SK-N-SH (cell line): ENCODE results near the gene CORO1A. TPM values are rescaled to one million over a fixed set of nuclear protein-coding genes. Genes with fewer than 3 reads are reported as not detected.

ENCODE experiments used
- CTCF ChIA-PET: fragments of 300-600, 350-600 bp; formaldehyde crosslinking; extraction: SDS; loops from one replicate; lab custom pipeline; 2021; lab: Yijun Ruan, JAX
- POLR2A ChIA-PET: fragments of 350-600 bp; sonication (Branson Sonifier 250); formaldehyde crosslinking; extraction: SDS; loops from one replicate; lab custom pipeline; 2020; ENCODE audit warnings: antibody characterized with exemption, inconsistent platforms; lab: Yijun Ruan, JAX
- DNase-seq: peaks from one replicate; pipeline ENCODE4 v3.0.0; 2012
- H2AFZ ChIP-seq: fragments of 200-600 bp; sonication (generic); 2 replicates; pipeline ENCODE4 v1.8.1; 2016; ENCODE audit warnings: antibody characterized with exemption, mild to moderate bottlenecking, low read depth
- H3F3A ChIP-seq: fragments of 200-600 bp; sonication (generic); replicated peaks from 2 replicates; pipeline ENCODE3; 2016; ENCODE audit warnings: antibody characterized with exemption, mild to moderate bottlenecking; ENCODE audit not compliant: insufficient read depth
- H3K27ac ChIP-seq, 2 experiments: fragments of 200-500 bp in 1 of 2; fragments of 200-600 bp in 1 of 2; sonication (Bioruptor generic) in 1 of 2; sonication (generic), shearing (Covaris generic) in 1 of 2; 2 replicates each; pipeline versions ENCODE4 v1.5.1 to v1.6.1; 2014 to 2016; ENCODE audit warnings: low read depth in 2 of 2, inconsistent platforms in 1 of 2, low read length in 1 of 2, mild to moderate bottlenecking in 1 of 2, mixed read lengths in 1 of 2
- H3K27me3 ChIP-seq: fragments of 200-600 bp; sonication (generic), shearing (Covaris generic); 2 replicates; pipeline ENCODE4 v1.6.1; 2016; ENCODE audit warnings: mixed run types; ENCODE audit not compliant: insufficient read depth
- H3K36me3 ChIP-seq, 2 experiments: fragments of 200-500 bp in 1 of 2; fragments of 200-600 bp in 1 of 2; sonication (Bioruptor generic) in 1 of 2; sonication (generic) in 1 of 2; replicated peaks in 1 of 2; 2 replicates each; pipeline versions ENCODE3 to v1.5.1; 2014 to 2016; ENCODE audit warnings: low read length in 1 of 2, mild to moderate bottlenecking in 1 of 2; ENCODE audit not compliant: insufficient read depth in 2 of 2, control insufficient read depth in 1 of 2
- H3K4me1 ChIP-seq, 2 experiments: fragments of 200-500 bp in 1 of 2; fragments of 200-600 bp in 1 of 2; sonication (Bioruptor generic) in 1 of 2; sonication (generic), shearing (Covaris generic) in 1 of 2; 2 replicates each; pipeline versions ENCODE4 v1.5.1 to v1.6.1; 2014 to 2016; ENCODE audit warnings: low read depth in 1 of 2, low read length in 1 of 2, mixed run types in 1 of 2; ENCODE audit not compliant: insufficient read depth in 2 of 2, control insufficient read depth in 1 of 2
- H3K4me2 ChIP-seq: fragments of 200-600 bp; sonication (generic), shearing (Covaris generic); 2 replicates; pipeline ENCODE4 v1.6.1; 2017; ENCODE audit warnings: mixed run types
- H3K4me3 ChIP-seq, 2 experiments: fragments of 200-500 bp in 1 of 2; fragments of 200-600 bp in 1 of 2; sonication (Bioruptor generic) in 1 of 2; sonication (generic), shearing (Covaris generic) in 1 of 2; 2 replicates each; pipeline versions ENCODE4 v1.5.1 to v1.8.1; 2014 to 2016; ENCODE audit warnings: low read depth in 2 of 2, inconsistent platforms in 1 of 2, low read length in 1 of 2, mild to moderate bottlenecking in 1 of 2, mixed read lengths in 1 of 2, moderate library complexity in 1 of 2
- H3K79me2 ChIP-seq: fragments of 200-600 bp; sonication (generic); 2 replicates; pipeline ENCODE4 v1.8.1; 2017; ENCODE audit warnings: mild to moderate bottlenecking; ENCODE audit not compliant: insufficient read depth
- H3K9ac ChIP-seq: fragments of 200-600 bp; sonication (generic); 2 replicates; pipeline ENCODE4 v1.6.1; 2017; ENCODE audit warnings: mixed run types
- H3K9me2 ChIP-seq: fragments of 200-600 bp; sonication (generic); 2 replicates; pipeline ENCODE4 v1.6.1; 2017; ENCODE audit warnings: mixed run types
- H3K9me3 ChIP-seq: fragments of 200-600 bp; sonication (generic); 2 replicates; pipeline ENCODE4 v1.6.1; 2017; ENCODE audit warnings: mixed run types, mild to moderate bottlenecking, moderate library complexity
- H4K20me1 ChIP-seq: fragments of 200-600 bp; sonication (generic); 2 replicates; pipeline ENCODE4 v1.6.1; 2017; ENCODE audit warnings: mild to moderate bottlenecking, mixed run types; ENCODE audit not compliant: insufficient read depth
- CHD2 ChIP-seq: fragments of 150-350 bp; IDR thresholded peaks from 2 replicates; pipeline ENCODE4 v1.6.1; 2018; ENCODE audit warnings: low read length; ENCODE audit not compliant: partially characterized antibody
- CTCF ChIP-seq: fragments of 200-600 bp; sonication (generic); IDR thresholded peaks from 2 replicates; pipeline ENCODE4 v1.6.1; 2017; ENCODE audit warnings: antibody characterized with exemption, mild to moderate bottlenecking, moderate library complexity
- ELF1 ChIP-seq: IDR thresholded peaks from 2 replicates; pipeline ENCODE4 v1.4.0; 2012
- EZH2phosphoT487 ChIP-seq: fragments of 200-600 bp; sonication (generic); IDR thresholded peaks from 2 replicates; pipeline ENCODE4 v1.6.1; 2017; ENCODE audit warnings: low read depth, mixed run types, mild to moderate bottlenecking, antibody characterized with exemption, moderate library complexity, borderline replicate concordance
- FOSL2 ChIP-seq: IDR thresholded peaks from 2 replicates; pipeline ENCODE4 v1.4.0; 2012; ENCODE audit warnings: low read depth, mild to moderate bottlenecking, moderate library complexity, borderline replicate concordance
- FOXJ3 ChIP-seq: sonication (generic); formaldehyde crosslinking; IDR thresholded peaks from 2 replicates; pipeline ENCODE4 v1.5.1; 2020; ENCODE audit warnings: mild to moderate bottlenecking, missing genetic modification reagents
- FOXM1 ChIP-seq: IDR thresholded peaks from 2 replicates; pipeline ENCODE4 v1.4.0; 2012; ENCODE audit warnings: low read depth, mild to moderate bottlenecking
- JUND ChIP-seq: IDR thresholded peaks from 2 replicates; pipeline ENCODE4 v1.4.0; 2012
- MXI1 ChIP-seq: IDR thresholded peaks from 2 replicates; pipeline ENCODE4 v1.6.1; 2012; ENCODE audit warnings: mild to moderate bottlenecking, low read depth, low read length, improper control_type of control experiment
- PBX3 ChIP-seq: IDR thresholded peaks from 2 replicates; pipeline ENCODE4; 2012
- RAD21 ChIP-seq: IDR thresholded peaks from 2 replicates; pipeline ENCODE4 v1.6.1; 2012; ENCODE audit warnings: mild to moderate bottlenecking, low read length
- RCOR1 ChIP-seq: fragments of 150-350 bp; IDR thresholded peaks from 2 replicates; pipeline ENCODE4 v1.6.1; 2017; ENCODE audit warnings: antibody characterized with exemption, low read length
- RFX5 ChIP-seq: IDR thresholded peaks from 2 replicates; pipeline ENCODE4 v1.6.1; 2012; ENCODE audit warnings: mild to moderate bottlenecking, improper control_type of control experiment, low read length
- SIN3A ChIP-seq: IDR thresholded peaks from 2 replicates; pipeline ENCODE4 v1.6.1; 2012; ENCODE audit warnings: low read depth, mild to moderate bottlenecking, low read length, moderate library complexity, borderline replicate concordance
- SMC3 ChIP-seq: IDR thresholded peaks from 2 replicates; pipeline ENCODE4 v1.6.1; 2012; ENCODE audit warnings: low read depth, low read length, improper control_type of control experiment
- TAF1 ChIP-seq: IDR thresholded peaks from 2 replicates; pipeline ENCODE4 v1.6.1; 2012; ENCODE audit warnings: low read depth, mild to moderate bottlenecking, low read length, moderate library complexity, borderline replicate concordance
- TCF12 ChIP-seq: IDR thresholded peaks from 2 replicates; pipeline ENCODE4 v1.4.0; 2012
- USF1 ChIP-seq: IDR thresholded peaks from 2 replicates; pipeline ENCODE4 v1.4.0; 2012; ENCODE audit warnings: low read depth, borderline replicate concordance
- YY1 ChIP-seq: IDR thresholded peaks from 2 replicates; pipeline ENCODE4 v1.4.0; 2012; ENCODE audit warnings: low read depth, mild to moderate bottlenecking
- WGBS: methylation state at CpG from one replicate; pipeline ENCODE4 v1.1.6; 2017; ENCODE audit warnings: low lambda C conversion rate; 5-methylcytosine and 5-hydroxymethylcytosine counted together
- polyA plus RNA-seq, 3 experiments: library from polyadenylated mRNA; depleted of rRNA; stranded (reverse); fragments of >200 nt; gene quantifications; 2 replicates each; pipeline ENCODE4 v1.2.3, GENCODE V29; 2012

The CORO1A gene
- polyA plus RNA-seq, 1 of the 3 experiments (the other 2 are of a cell fraction) = 13.5 TPM

DNA sequence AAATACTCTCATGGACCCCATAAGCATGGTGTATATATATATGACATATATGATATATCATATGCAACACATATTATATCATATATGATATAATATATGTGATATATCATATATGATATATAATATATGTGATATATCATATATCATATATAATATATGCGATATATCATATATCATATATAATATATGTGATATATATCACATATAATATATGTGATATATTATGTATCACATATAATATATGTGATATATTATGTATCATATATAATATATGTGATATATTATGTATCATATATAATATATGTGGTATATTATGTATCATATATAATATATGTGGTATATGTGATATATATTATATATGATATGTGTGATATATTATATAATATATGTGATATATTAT is 38.5 kb upstream of the CORO1A start:
- no peak overlapping the region for H3K27ac ChIP-seq
- no peaks in the 10 kb centered on the region for H3K27me3 ChIP-seq
- H3K4me1 ChIP-seq = no peaks in the 10 kb centered on the region
- no peaks in the 10 kb centered on the region; the same call in 1 of the 2 replicates for H3K9me3 ChIP-seq
- no peak overlapping the region for H3K4me3 ChIP-seq
- ChIA-PET POLR2A (no interaction called here), CTCF (no interaction called here)
- H2AFZ ChIP-seq = no peak overlapping the region
- H3K9me2 ChIP-seq = no peaks in the 10 kb centered on the region
- TF ChIP-seq FOXM1 (no peak), ELF1 (no peak), TCF12 (no peak), RCOR1 (no peak), SIN3A (no peak), USF1 (no peak), RFX5 (no peak)
- no peaks in the 10 kb centered on the region for H4K20me1 ChIP-seq
- WGBS = 36% methylated on average over 1 of the region's 1 CpG
- no peaks in the 10 kb centered on the region for H3K79me2 ChIP-seq
- no peaks in the 10 kb centered on the region for H3F3A ChIP-seq
- H3K4me2 ChIP-seq = no peak overlapping the region
- H3K36me3 ChIP-seq = no peaks in the 10 kb centered on the region
- DNase-seq = no peak
- no peak overlapping the region for H3K9ac ChIP-seq

DNA sequence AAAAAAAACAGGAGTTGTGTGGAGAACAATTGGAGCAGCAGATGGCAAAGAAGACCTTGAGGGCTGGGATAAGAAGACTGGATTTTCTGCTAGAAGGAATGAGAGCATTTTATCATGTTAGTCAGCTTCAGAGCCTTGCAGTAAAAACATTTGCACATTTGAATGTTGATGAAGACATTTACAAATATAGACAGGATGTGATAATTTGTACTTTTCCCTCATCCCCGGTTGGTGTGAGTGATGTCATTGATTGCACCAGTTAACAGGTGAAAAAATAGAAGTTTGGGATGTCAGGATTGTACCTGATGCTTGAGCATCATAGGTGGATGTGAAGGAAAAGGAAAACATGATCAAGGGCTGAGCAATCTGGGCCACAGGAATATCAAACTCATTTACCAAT is 37.7 kb upstream of the CORO1A start:
- Histone ChIP-seq H4K20me1 (no peaks in the 10 kb centered on the region), H3K36me3 (no peaks in the 10 kb centered on the region), H3K4me3 (no peak overlapping the region), H3K9me3 (no peaks in the 10 kb centered on the region; the same call in 1 of the 2 replicates), H3K9me2 (no peaks in the 10 kb centered on the region), H3K4me2 (no peak overlapping the region), H2AFZ (no peak overlapping the region), H3F3A (no peaks in the 10 kb centered on the region), H3K4me1 (no peaks in the 10 kb centered on the region), H3K27me3 (no peaks in the 10 kb centered on the region), H3K79me2 (no peaks in the 10 kb centered on the region), H3K9ac (no peak overlapping the region), H3K27ac (no peak overlapping the region)
- POLR2A ChIA-PET = no interaction called here
- WGBS = 50% methylated on average over 1 of the region's 1 CpG
- CTCF ChIA-PET = no interaction called here
- TF ChIP-seq TAF1 = no peak
- no peak for TF ChIP-seq YY1
- TF ChIP-seq FOXJ3 (CRISPR knock-in tag) = no peak
- no peak for TF ChIP-seq FOXM1
- no peak for TF ChIP-seq RAD21
- TF ChIP-seq MXI1 = no peak
- TF ChIP-seq CTCF = no peak
- no peak for TF ChIP-seq PBX3
- TF ChIP-seq FOSL2 = no peak
- TF ChIP-seq RCOR1 = no peak
- TF ChIP-seq ELF1 = no peak
- TF ChIP-seq EZH2phosphoT487 = no peak
- TF ChIP-seq RFX5 = no peak
- no peak for TF ChIP-seq SMC3
- no peak for TF ChIP-seq JUND
- no peak for TF ChIP-seq TCF12
- no peak for TF ChIP-seq CHD2
- no peak for DNase-seq
